ENCODE measurements around the gene URM1. TPM values are rescaled to one million over a fixed set of nuclear protein-coding genes. Genes with fewer than 3 reads are reported as not detected.
A peak's percentile ranks its signal among the peaks of the same experiment; 100 is the strongest.

URM1 gene
- total RNA-seq, 1 experiment from 2014 or later, result 46.6 TPM

- H3K9me3 ChIP-seq (ENCODE audit: control insufficient read depth, low read depth, low read length), result no peaks in the 10 kb centered on the region
- WGBS (ENCODE audit: extremely low coverage, insufficient read length, low lambda C conversion rate), result no CpG with 5 or more reads among the region's 21 CpGs
- H3K56ac ChIP-seq (ENCODE audit: insufficient read length, low read depth, low read length), result no peak overlapping the region
- Mint-ChIP-seq H3K27me3 (ENCODE audit: low read depth) (no peaks in the 10 kb centered on the region), H3K4me3 (peak overlapping the region; percentile 98 to 99), H3K27ac (peak overlapping the region; percentile 97 to 100 (median 99)), H3K4me1 (peaks cover 6 to 12% of the 10 kb centered on the region in 2 experiments), H3K36me3 (ENCODE audit: insufficient read depth in 1 of 3, low read depth in 3 of 3) (peaks cover 2 to 27% (median 20%) of the 10 kb centered on the region in 3 experiments; a peak in 6 of 7 replicates), H3K9me3 (no peaks in the 10 kb centered on the region; a peak in 1 of 5 replicates)
- no peak overlapping the region for H3K27ac ChIP-seq (ENCODE audit: insufficient read length, low read depth, low read length)
- no peaks in the 10 kb centered on the region for H3K4me1 ChIP-seq (ENCODE audit: insufficient read depth, low read length)
- no peak overlapping the region for H2BK15ac ChIP-seq (ENCODE audit: low read depth, low read length)
- no peak overlapping the region for H2BK5ac ChIP-seq (ENCODE audit: insufficient read length, low read length)
- DNase-seq, result no peak
- H3K9ac ChIP-seq (ENCODE audit: extremely low read depth, insufficient read length, low read length), result peak overlapping the region; percentile 84
- no peak overlapping the region for H4K5ac ChIP-seq (ENCODE audit: insufficient read length, low read depth, low read length)
- no peak overlapping the region for H3K14ac ChIP-seq (ENCODE audit: insufficient read depth, low read length)
- peaks cover 7% of the 10 kb centered on the region for H3K23me2 ChIP-seq (ENCODE audit: insufficient read length, low read depth, low read length, poor library complexity, severe bottlenecking)
- no peak overlapping the region for H3T11ph ChIP-seq (ENCODE audit: low read length)
- peak overlapping the region; percentile 49 for H2AFZ ChIP-seq (ENCODE audit: low read length)
- no peak overlapping the region for H2BK120ac ChIP-seq (ENCODE audit: low read depth, low read length, poor library complexity, severe bottlenecking)
- H4K91ac ChIP-seq (ENCODE audit: insufficient read length, low read depth, low read length), result no peak overlapping the region
- TF ChIP-seq, protein P1, sequence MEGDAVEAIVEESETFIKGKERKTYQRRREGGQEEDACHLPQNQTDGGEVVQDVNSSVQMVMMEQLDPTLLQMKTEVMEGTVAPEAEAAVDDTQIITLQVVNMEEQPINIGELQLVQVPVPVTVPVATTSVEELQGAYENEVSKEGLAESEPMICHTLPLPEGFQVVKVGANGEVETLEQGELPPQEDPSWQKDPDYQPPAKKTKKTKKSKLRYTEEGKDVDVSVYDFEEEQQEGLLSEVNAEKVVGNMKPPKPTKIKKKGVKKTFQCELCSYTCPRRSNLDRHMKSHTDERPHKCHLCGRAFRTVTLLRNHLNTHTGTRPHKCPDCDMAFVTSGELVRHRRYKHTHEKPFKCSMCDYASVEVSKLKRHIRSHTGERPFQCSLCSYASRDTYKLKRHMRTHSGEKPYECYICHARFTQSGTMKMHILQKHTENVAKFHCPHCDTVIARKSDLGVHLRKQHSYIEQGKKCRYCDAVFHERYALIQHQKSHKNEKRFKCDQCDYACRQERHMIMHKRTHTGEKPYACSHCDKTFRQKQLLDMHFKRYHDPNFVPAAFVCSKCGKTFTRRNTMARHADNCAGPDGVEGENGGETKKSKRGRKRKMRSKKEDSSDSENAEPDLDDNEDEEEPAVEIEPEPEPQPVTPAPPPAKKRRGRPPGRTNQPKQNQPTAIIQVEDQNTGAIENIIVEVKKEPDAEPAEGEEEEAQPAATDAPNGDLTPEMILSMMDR (conservative IDR thresholded peaks at IDR 0.05), result no peak
- peak overlapping the region; percentile 93 for H4K8ac ChIP-seq (replicated peaks; ENCODE audit: insufficient read length, low read depth, low read length)
- no peak overlapping the region for H2BK20ac ChIP-seq (ENCODE audit: low read depth, low read length, poor library complexity, severe bottlenecking)
- H3K27me3 ChIP-seq (ENCODE audit: insufficient read depth, low read length), result no peaks in the 10 kb centered on the region
- no peak overlapping the region for H2BK12ac ChIP-seq (ENCODE audit: insufficient read length, low read depth, low read length)
- H3K79me1 ChIP-seq (ENCODE audit: insufficient read depth, low read depth, low read length, poor library complexity, severe bottlenecking), result peaks cover 3% of the 10 kb centered on the region
- no peak overlapping the region for H3K23ac ChIP-seq (ENCODE audit: insufficient read length, low read depth, low read length)
- no peak overlapping the region for H3K18ac ChIP-seq (ENCODE audit: insufficient read length, low read depth, low read length)
- H3K4ac ChIP-seq (ENCODE audit: low read depth, low read length), result no peak overlapping the region
- peaks cover 2% of the 10 kb centered on the region; the same call in 1 of the 2 replicates for H3K79me2 ChIP-seq (ENCODE audit: insufficient read depth, low read length)
- H3K4me2 ChIP-seq (ENCODE audit: insufficient read depth, insufficient read length, low read length), result peak overlapping the region; percentile 47
- no peak overlapping the region for H2AK5ac ChIP-seq (ENCODE audit: insufficient read length, low read length)
- H4K20me1 ChIP-seq (ENCODE audit: control insufficient read depth, insufficient read depth, insufficient read length), result no peaks in the 10 kb centered on the region
Measured at GRCh38 chr9:128321879-128322403, 49.2 kb upstream of the URM1 start.

Measured in H9 (cell line).